ENCODE results near the gene AKAP10. TPM values are rescaled to one million over a fixed set of nuclear protein-coding genes. Genes with fewer than 3 reads are reported as not detected.

The AKAP10 gene
- total RNA-seq, 1 experiment from 2014 or later = 34.1 TPM

- Mint-ChIP-seq H3K27ac (ENCODE audit: low read depth, unreplicated experiment) (no peak overlapping the region), H3K4me3 (ENCODE audit: unreplicated experiment) (no peak overlapping the region), H3K27me3 (ENCODE audit: insufficient read depth, unreplicated experiment) (peaks cover 47% of the 10 kb centered on the region), H3K4me1 (ENCODE audit: insufficient read depth, unreplicated experiment) (peaks cover 6% of the 10 kb centered on the region), H3K9me3 (ENCODE audit: unreplicated experiment) (no peaks in the 10 kb centered on the region), H3K36me3 (ENCODE audit: insufficient read depth, unreplicated experiment) (no peaks in the 10 kb centered on the region)
- intact Hi-C loops (cut with micrococcal nuclease) = no loop called here
- ChIA-PET POLR2A (interaction anchor here (0.6 to 1.8 kb wide), 2 partner anchors 51 to 97 kb away, joined by 3 to 5 read pairs; no protein-coding TSS in a partner anchor), CTCF (interaction anchor here (0.6 to 5.3 kb wide), 6 partner anchors 11 to 171 kb away, joined by 3 to 40 read pairs (median 3); no protein-coding TSS in a partner anchor)
- no peak for DNase-seq (ENCODE audit: unreplicated experiment)
- no TSS peak for BruUV-seq (replicated peaks)
- TF ChIP-seq, protein P1, sequence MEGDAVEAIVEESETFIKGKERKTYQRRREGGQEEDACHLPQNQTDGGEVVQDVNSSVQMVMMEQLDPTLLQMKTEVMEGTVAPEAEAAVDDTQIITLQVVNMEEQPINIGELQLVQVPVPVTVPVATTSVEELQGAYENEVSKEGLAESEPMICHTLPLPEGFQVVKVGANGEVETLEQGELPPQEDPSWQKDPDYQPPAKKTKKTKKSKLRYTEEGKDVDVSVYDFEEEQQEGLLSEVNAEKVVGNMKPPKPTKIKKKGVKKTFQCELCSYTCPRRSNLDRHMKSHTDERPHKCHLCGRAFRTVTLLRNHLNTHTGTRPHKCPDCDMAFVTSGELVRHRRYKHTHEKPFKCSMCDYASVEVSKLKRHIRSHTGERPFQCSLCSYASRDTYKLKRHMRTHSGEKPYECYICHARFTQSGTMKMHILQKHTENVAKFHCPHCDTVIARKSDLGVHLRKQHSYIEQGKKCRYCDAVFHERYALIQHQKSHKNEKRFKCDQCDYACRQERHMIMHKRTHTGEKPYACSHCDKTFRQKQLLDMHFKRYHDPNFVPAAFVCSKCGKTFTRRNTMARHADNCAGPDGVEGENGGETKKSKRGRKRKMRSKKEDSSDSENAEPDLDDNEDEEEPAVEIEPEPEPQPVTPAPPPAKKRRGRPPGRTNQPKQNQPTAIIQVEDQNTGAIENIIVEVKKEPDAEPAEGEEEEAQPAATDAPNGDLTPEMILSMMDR (IDR thresholded peaks at IDR 0.05; ENCODE audit: unreplicated experiment) = no peak
These were observed 34.4 kb upstream of the AKAP10 start for GRCh38 chr17:20012017-20012536.

DNA sequence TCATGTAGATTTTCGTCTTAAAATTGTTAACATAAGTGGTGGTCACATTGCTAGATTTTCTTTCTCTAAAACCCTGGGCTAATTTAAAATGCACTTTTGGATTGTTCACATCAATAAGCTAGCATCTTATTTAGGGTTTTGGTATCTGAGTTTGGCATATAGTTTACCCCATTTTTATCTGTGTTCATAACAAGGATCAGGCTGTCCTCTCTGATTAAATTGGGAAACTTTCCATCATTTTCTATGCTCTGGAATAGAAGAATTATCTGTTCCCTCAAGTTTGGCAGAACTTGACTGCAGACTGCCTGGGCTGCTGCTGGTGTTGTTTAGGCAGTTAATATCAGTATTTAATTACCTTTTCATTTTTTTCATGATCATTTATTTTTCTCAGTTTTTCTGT is 33.3 kb upstream of the AKAP10 start:
- intact Hi-C loops (cut with micrococcal nuclease) = no loop called here
- CTCF ChIA-PET = interaction anchor here (0.6 to 5.3 kb wide), 12 partner anchors 10 to 106 kb away, joined by 3 to 40 read pairs (median 9); no protein-coding TSS in a partner anchor
- H3K9me3 Mint-ChIP-seq (ENCODE audit: unreplicated experiment) = no peaks in the 10 kb centered on the region
- TF ChIP-seq, protein P1 (IDR thresholded peaks at IDR 0.05; ENCODE audit: unreplicated experiment) = no peak
- H3K27me3 Mint-ChIP-seq (ENCODE audit: insufficient read depth, unreplicated experiment) = peaks cover 58% of the 10 kb centered on the region
- no peak overlapping the region for H3K4me3 Mint-ChIP-seq (ENCODE audit: unreplicated experiment)
- H3K36me3 Mint-ChIP-seq (ENCODE audit: insufficient read depth, unreplicated experiment) = no peaks in the 10 kb centered on the region
- BruUV-seq (replicated peaks) = no TSS peak
- peaks cover 6% of the 10 kb centered on the region for H3K4me1 Mint-ChIP-seq (ENCODE audit: insufficient read depth, unreplicated experiment)
- POLR2A ChIA-PET = interaction anchor here (0.6 to 1.3 kb wide), 4 partner anchors 56 to 616 kb away, joined by 3 read pairs; no protein-coding TSS in a partner anchor
- no peak for DNase-seq (ENCODE audit: unreplicated experiment)
- no peak overlapping the region for H3K27ac Mint-ChIP-seq (ENCODE audit: low read depth, unreplicated experiment)

DNA sequence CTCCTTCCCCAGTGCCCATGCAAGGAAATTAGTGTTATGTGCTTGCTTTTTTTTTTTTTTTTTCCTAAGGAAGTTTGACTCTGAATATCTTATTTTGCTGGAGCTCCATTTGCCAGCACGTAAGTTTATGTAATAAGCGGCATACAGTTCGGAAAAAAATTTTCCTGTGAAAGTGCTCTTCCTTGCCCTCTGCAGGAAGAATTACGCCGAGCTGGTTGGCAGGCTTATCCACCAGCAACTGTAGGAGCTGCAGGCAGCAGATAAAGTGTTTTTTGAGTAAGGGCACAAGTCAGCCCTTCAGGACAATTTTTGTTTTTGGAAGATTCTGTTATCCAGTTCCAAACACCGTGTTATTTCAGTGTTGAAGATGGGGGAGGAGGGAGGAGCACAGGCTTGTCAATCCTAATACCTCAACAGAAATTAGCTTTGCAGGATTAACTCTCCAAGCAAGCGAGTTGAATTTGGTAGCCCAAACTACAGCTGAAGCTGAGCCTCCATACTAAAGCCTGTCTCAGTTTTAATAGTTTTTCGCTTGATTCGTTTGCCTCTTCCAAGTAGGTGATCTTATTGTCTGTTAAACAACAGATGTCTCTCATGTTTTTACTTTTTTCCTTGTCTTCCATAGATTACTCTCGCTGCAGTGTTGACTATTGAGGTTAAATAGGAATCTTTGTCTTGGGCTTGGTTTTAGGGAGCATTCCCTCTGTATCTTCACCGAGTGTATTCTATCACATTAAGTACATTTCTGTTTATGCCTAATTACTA is 32.7 kb upstream of the AKAP10 start:
- Mint-ChIP-seq H3K27ac (ENCODE audit: low read depth, unreplicated experiment) (no peak overlapping the region), H3K36me3 (ENCODE audit: insufficient read depth, unreplicated experiment) (no peaks in the 10 kb centered on the region), H3K9me3 (ENCODE audit: unreplicated experiment) (no peaks in the 10 kb centered on the region), H3K4me3 (ENCODE audit: unreplicated experiment) (peak overlapping the region; percentile 87), H3K27me3 (ENCODE audit: insufficient read depth, unreplicated experiment) (peaks cover 65% of the 10 kb centered on the region), H3K4me1 (ENCODE audit: insufficient read depth, unreplicated experiment) (peaks cover 6% of the 10 kb centered on the region)
- ChIA-PET CTCF (interaction anchor here (0.5 to 5.3 kb wide), 41 partner anchors 9 to 1452 kb away, joined by 3 to 40 read pairs (median 4); no protein-coding TSS in a partner anchor), POLR2A (interaction anchor here (0.6 to 1.6 kb wide), 10 partner anchors 13 to 615 kb away, joined by 3 to 4 read pairs (median 3); no protein-coding TSS in a partner anchor)
- intact Hi-C loops (cut with micrococcal nuclease) = no loop called here
- no TSS peak for BruUV-seq (replicated peaks)
- TF ChIP-seq, protein P1 (IDR thresholded peaks at IDR 0.05; ENCODE audit: unreplicated experiment) = peak; percentile 28
- DNase-seq (ENCODE audit: unreplicated experiment) = peak; percentile 63
